GM19455 (cell line): ENCODE measurements around the gene SFT2D1.
"Not testable (repeated sequence)": the region's sequence is repeated elsewhere in the genome, so short reads cannot be mapped to it uniquely, and the experiment has no call there.

Source experiments
- ATAC-seq: cut with Tn5 transposase; IDR thresholded peaks from one replicate; pipeline ENCODE4 v1.9.1; 2021; ENCODE audit not compliant: unreplicated experiment

Gene SFT2D1

DNA sequence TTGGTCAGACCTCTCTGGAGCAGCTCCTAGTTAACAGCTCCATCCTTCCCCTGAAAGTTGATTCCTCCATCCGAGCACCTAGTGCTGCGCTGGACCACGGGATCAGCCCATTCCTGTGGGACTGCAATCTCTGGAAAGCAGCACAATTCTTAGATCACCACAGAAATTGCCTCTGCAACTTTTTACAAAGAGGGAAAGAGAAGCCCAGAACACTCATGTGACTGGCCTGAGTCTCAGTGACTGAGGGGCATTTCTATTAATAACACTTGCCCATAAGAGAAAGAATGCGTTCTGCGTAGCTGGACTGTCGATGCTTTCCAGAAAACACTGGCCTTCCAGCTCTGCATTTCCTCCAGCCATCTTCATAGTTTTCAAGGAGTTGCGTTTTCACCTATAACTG lies 22.1 kb upstream of the SFT2D1 start:
- no peak for ATAC-seq

DNA sequence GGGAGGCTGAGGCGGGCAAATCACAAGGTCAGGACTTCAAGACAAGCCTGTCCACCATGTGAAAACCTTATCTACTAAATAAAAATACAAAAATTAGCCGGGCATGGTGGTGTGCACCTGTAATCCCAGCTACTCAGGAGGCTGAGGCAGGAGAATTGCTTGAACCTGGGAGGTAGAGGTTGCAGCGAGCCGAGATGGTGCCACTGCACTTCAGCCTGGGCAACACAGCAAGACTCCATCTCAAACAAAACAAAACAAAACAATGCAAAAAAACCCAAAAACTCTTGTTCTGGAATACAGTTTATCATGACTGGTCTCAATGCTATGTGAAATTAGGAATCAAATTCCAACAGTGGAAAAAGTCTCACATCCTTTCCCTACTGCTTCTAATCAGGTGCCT lies 20.1 kb upstream of the SFT2D1 start:
- ATAC-seq, result not testable (repeated sequence)

DNA sequence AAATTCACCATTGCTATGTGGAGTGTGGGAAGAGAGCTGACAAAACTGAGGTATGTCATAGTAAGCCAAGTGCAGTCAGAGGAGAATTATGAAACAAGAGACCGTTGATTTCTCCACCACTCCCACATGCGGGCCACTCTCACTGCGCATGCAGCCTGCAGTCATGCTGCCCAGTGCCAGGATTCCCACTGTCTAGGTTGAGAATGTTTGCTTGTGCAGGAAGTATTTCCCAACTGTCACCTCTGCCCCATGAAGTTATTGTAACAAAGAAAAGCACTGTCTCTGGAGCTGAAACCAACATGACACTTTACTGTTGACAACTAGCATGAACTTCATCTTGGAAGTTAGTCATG lies 18.7 kb upstream of the SFT2D1 start:
- ATAC-seq, result no peak

DNA sequence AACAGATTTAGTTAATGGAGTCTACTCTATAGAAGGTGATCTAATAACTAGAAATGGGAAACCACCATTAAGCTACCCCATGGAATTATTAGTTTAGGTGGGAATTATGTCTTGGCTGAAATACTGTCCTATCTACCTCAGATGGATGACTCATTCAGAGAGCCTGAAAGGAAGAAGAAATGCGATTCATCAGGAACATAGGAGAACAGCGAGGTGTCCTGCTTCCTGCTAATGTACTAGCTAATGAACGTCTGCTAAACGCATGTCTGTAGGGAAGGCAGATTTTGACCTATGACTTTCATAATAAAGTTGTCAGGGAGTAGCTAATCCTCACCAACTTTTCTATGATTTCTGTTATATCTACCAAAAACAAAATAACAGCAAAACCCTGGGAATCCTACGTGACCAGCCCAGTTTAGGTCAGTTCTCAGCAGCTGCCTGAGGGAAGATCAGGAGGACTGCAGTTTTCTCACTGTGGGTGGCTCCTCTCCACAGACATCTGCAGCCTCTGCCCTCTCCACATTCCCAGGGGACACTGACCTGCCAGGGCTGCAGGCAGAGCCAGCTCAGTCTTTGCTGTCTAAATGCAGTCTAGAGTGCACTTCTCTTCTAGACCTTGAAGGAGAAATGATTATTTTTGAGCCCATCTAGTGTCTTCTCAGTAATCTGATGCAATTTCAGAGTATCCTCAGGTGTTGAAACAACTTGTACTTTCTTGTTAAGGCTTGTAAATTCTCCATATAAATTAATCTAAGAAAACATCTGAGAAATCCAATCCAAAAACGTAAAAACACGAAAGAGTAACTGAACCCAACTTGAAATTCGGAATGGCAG lies 18.1 kb upstream of the SFT2D1 start:
- ATAC-seq, result no peak

DNA sequence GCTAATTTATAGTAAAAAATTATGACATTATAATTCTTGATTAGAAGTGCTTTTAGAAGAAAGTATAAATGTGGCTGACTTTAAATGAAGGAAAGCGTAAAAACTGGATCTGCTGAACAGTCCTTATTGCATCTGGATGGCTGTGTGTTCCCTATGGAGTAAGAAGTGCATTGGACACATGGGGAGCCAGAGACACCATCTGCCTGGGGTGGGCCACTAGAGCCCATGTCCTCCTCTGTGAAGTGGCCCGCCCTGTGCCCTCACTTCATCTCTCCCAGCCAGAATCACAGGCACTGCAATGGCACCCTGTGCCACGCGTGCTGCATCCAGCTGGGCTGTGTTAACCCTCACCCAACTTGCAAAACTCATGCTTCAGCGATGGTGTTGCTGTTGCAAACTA lies 13.2 kb upstream of the SFT2D1 start:
- no peak for ATAC-seq

DNA sequence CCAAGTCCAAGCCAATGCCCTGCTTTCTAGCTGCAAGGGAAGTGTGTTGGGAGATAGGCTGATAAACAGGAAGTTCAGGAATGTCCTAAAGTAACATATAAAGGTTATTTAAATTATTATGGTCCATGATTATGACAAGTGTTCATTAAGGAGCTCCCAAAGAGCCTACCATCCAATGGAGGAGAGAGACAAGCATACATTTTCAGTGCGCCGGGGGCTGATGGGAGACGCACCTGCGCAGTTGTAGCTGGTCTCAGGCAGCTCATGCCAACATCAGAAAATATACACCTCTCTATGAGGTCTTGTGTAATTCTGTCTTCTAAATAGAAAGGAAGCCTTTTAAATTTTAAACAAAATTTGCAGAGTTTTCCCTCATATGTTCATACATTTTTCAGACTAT lies 12.6 kb upstream of the SFT2D1 start:
- no peak for ATAC-seq

DNA sequence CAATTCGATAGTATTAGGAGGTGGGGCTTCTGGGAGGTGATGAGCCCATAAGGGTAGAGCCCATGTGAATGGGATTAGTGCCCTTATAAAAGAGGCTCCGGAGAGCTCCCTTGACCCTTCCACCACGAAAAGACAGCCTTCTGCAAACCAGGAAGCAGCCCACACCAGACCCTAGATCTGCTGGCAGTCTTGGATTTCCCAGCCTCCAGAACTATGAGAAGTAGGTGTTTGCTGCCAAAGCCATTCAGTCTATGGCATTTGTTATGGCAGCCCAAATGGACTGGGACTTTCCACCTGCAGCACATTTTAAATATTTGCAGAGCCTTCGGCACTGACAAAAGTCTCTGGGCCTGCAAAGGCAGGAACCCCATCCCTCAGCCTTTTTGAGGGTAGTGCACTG lies 11.8 kb upstream of the SFT2D1 start:
- no peak for ATAC-seq

DNA sequence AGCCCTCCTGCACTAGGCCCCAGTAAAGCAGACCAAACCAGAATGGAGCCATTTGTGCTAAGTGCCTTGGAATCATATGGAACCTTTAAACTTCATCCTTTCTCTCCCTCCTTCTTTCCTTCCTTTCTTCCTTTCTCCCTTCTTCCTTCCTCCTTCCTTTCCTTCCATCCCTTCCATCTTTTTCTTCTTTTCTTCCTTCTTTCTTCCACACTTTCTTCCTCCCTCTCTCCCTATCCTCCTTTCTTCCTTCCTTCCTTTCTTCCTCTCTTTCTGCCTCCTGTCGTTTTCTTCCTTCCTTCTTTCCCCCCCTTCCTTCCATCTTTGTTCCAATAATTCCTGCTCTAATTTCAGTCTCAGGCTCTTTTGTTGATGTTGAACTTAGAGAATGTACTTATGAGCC lies 11.2 kb upstream of the SFT2D1 start:
- no peak for ATAC-seq

DNA sequence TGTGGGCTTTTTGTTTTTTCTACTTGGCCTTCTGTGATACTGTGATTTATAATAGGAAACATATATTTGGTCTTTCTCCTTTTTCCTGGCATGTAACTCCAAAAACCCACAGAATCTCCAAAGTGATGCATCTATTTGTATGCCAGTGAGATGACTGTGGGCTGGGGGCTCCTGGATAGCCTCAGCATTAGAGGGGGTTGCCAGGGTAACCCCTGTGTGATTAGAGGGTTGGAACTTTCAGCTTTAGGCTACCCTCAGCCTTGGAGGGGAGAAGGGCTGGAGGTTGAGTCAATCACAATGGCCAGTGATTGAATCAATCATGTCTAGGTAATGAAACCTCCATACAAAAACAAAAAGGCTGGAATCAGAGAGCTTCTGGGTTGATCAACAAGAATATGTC lies 10.6 kb upstream of the SFT2D1 start:
- ATAC-seq, result no peak

DNA sequence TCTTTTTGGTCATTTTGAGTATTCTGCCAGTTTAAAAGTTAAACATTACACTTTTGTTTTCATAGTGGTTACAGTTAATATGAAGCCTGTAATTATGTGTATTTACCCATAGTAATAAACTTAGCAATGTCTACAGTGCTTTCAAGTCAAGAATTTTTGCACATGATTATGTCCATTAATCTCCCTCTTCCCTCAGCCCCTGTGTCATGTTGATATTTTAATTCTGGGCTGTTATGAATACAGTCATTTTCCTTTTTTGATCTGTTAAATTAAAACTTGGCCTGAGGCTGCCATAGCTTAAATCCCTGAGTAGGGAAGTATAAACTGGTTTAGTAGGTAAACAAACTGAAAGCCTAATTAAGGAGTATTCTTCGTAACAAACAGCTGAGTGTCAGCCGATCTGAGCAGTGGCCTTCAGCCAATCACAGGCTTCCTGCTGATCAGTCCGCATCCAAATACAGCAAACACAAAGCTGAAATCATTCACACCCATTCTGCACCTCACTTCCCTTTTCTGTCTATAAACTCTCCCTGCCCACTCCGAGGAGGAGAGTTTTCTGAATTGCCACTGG lies 9.5 kb upstream of the SFT2D1 start:
- no peak for ATAC-seq

DNA sequence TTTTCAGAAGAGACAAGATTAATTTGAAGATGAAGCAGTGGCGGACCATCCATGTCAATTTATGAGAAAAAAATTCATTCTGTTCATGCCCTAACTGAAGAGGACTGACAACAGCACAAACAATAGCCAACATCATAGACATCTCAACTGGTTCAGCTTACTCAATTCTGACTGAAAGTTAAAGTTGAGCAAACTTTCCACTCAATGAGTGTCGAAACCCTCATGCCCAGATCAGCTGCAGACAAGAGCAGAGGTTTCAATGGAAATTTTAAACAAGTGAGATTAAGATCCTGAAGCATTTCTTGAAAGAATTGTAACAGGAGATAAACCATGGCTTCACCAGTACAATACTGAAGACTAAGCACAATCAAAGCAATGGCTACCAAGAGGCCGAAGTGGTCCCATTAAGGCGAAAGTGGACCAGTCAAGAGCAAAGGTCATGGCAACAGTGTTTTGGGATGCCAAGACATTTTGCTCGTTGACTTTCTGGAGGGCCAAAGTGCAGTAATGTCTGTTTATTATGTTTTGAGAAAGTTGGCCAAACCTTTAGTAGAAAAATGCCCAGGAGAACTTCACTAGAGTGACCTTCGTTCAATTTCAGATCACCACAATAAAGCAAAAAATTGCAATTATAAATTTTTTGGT lies 6.1 kb upstream of the SFT2D1 start:
- no peak for ATAC-seq

DNA sequence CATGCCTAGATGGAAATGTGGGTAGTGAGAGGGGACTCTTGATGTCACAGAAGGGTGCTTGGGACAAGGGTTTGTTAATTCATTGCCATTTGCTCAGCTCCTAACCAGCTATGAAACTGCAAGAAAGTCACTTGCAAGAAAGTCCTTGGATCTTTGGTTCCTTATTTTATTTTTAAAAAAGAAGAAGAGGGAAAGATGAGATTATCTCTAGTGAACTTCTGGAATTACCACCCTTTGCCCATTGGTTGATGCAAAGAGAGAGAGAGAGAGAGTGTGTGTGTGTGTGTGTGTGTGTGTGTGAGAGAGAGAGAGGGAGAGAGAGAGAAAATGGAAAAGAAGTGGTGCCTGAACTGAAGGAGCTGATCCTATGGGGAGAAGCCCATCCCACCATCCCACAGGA lies 4.6 kb upstream of the SFT2D1 start:
- ATAC-seq, result no peak

DNA sequence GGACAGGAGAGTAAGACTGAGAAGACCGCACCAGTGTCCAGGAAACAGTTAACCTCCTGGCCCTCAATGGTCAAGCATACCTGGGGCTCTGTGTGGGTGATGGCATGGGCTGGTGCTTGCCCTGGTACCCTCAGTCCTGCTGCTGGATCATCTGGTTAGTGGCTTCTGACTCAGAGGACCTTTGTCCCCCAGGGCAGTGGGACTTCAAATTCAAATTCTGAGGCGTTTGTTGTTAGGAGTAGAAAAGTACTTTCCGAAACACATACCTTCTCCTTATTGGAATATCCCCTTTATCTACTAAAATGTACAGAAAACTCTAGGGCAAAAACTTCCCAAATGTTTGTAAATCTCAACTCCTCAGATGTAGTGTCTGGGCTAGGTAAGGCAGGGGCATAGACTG lies 4.1 kb upstream of the SFT2D1 start:
- ATAC-seq, result no peak

DNA sequence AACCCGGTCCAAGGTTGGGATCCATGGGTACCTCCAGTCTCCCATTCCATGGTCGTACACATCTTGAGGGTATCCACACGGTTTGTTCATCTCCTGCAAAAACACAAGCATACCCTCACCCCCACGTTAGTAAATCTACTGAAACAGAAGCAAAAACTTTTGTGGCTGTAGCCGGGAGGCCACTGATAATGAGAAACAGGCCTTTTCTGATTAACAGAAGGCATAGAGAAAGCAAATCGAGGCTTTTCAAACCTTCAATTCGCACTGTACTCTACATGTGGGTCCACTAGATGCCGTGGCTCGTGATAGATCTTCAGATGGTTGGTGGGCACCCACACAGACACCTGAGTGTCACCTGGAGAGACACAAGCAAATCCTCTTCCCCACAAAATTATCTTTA lies 3.3 kb upstream of the SFT2D1 start:
- not testable (repeated sequence) for ATAC-seq

DNA sequence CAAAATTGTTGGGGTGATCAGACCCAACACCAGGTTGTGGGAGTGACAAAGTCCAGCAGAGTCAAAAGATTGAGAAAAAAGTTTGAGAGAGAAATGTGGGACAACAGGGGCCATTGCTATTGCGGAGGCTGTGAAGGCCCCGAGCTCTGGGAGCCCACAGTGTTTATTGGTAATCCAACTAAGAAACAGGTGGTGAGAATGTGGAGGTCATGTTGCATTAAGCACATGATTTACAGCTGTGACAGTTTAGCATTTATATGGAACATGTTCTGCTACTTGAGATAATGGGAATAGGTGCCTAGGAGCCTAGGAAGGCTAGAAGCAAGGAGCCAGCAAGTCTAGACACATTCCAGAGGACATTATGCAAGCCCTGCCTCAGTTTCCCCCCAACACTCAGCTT lies 2.6 kb upstream of the SFT2D1 start:
- ATAC-seq, result not testable (repeated sequence)

DNA sequence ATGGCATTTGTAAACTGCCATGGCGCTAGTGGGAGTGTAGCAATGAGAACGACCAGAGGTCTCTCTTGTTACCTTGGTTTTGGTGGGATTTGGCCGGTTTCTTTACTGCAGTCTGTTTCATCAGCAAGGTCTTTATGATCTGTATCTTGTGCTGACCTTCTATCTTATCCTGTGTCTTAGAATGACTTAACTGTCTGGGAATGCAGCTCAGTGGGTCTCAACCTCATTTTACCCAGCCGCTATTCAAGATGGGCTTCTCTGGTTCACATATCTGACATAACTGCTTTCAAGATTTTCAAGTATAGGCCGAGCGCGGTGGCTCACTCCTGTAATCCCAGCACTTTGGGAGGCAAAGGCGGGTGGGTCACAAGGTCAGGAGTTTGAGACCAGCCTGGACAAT lies 1.9 kb upstream of the SFT2D1 start:
- no peak for ATAC-seq

DNA sequence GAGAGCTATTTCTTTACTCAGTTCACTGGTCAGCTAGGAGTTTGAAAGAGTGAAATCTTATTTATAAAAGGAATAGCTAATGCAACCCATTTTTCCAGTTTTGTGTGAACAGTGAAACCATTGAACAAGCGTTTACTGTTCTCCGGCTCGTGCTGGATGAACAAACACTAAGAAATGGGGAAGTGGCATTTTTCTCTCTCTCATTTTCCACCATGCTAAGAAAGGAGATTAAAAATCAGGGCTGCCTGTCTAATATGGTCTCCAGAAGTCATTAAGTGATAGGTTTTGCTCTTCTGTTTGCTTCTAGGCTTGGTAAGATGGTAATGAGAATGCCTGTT lies 774 bp upstream of the SFT2D1 start:
- peak; percentile 21 for ATAC-seq

DNA sequence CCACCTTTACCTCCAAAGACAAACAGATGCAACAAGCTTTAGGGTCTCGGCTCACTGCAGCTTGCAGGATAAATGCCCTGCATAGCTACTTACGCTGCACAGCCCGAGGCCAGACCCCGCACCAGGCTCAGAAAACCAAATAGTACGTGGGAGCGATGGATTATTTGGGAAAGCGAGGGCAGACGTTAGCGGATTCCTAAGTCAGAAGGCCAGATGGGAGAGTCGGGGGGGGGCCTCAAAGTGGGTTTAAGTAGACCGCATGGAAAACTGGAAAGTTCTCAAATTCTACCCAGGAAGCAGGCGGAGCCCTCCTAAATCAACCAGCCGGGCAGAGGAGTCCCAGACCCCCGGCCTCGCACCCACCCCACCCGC lies 382 bp downstream of the SFT2D1 start:
- no peak for ATAC-seq

DNA sequence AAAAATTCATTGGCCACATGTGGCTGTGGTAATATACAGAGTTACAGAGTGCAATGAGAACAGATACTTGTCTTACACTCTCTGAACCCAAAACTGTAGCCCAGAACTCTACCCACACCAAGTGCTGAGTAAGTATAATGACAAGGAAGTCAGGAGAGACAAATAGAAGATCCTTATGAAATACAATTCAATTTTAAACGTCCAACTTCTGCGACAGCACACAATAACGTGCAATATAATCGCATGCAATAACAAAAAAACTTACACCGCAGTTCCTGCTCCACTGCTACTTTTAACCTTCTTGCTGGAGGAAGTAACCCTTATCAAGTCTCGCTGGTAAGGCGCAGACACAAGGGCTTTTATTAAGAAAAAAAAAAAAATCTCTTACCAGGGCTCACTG lies 881 bp downstream of the SFT2D1 start:
- ATAC-seq, result no peak

DNA sequence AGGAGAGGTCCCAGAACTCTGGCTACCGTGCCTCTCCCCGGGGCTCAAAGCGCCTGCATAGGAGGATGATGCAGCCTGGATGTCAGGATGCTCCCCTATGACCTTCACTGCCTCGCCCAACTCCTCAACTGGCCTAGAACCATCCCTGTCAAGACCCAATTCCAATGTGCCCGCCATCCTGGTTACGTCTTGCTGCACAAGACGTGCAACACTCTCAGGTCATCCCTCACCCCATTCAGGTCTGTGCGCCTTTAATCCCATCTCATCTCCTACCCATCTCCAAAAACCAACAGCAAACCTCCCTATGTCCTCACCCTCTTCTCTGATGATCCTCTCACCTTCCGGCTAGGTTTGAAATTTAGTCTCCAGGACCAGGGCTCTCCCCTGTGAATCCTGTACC lies 3.5 kb downstream of the SFT2D1 start:
- ATAC-seq, result no peak

DNA sequence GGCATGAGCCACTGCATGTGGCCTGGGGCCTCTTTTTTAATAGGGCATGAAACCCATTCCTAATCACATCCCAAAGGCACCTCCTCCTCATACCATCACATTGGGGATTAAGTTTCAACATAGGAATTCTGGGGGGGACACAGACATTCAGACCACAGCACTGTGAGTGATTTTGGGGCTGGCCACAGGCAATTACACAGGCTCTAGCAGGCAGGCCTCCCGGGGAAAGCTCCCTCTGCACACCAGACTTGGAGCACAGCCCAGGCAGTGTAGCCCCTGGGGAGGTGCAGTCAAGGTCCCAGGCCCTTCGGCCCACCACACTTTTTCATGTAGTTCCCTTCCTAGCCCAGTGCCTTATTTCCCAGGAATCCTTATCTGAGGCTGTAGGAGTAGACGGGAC lies 5.5 kb downstream of the SFT2D1 start:
- no peak for ATAC-seq

DNA sequence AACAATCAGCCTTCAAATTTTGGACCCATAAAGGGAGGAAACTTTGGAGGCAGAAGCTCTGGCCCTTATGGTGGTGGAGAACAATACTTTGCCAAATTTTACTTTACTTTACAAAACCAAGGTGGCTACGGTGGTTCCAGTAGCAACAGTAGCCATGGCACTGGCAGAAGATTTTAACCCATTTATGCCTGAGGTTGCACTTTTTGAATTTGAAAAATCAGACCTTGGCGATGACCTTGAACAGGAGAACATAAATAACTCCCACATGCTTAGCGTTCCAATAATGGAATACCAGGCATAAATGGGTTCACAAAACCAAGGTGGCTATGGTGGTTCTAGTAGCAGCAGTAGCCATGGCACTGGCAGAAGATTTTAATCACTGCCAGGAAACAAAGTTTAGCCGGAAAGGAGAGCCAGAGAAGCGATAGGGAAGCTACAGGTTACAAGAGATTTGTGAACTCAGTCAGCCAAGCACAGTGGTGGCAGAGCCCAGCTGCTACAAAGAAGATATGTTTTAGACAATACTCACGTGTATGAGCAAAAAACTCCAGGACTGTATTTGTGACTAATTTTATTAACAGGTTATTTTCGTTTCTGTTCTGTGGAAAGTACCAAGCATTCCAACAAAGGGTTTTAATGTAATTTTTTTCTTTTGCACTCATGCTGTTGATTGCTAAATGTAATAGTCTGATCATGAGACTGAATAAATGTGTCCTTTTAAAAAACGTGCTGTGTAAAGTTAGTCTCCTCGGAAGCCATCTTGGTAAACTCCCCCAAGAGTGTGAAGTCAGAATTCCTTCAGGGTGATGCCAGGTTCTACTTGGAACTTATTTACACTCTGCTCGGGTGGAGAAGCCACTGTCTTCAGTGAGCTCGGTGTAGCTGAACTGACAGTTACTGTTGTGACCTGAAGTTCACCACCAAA lies 6.7 kb downstream of the SFT2D1 start:
- peak; percentile 46 for ATAC-seq
